Heart right ventricle (tissue), 16 donors: ENCODE data around the gene FUBP3. TPM values are rescaled to one million over a fixed set of nuclear protein-coding genes. Genes with fewer than 3 reads are reported as not detected.
A peak's percentile ranks its signal among the peaks of the same experiment; 100 is the strongest.

ENCODE experiments used
- ATAC-seq, 8 donors: fragments of 200-7000 bp; cut with Tn5 transposase; one replicate each; pipeline ENCODE4 v1.9.1; 2020; ENCODE audit warnings: mild to moderate bottlenecking in 8 of 8, moderate library complexity in 8 of 8, moderate number of reproducible peaks in 1 of 8
- DNase-seq, 2 donors: peaks; one replicate each; pipeline ENCODE4 v3.0.0-alpha.2; 2020
- H3K27ac ChIP-seq, 10 donors: fragments of 200-600 bp; sonication (generic) in 2 of 10; one replicate each; pipeline versions ENCODE4 v1.5.0 to v1.8.0; 2020 to 2022; ENCODE audit warnings: mild to moderate bottlenecking in 3 of 10
- H3K27me3 ChIP-seq, 7 donors: fragments of 200-600 bp; one replicate each; pipeline ENCODE4 v1.8.0; 2021 to 2022; ENCODE audit warnings: mild to moderate bottlenecking in 2 of 7
- H3K36me3 ChIP-seq, 9 donors: fragments of 200-600 bp; sonication (generic) in 1 of 9; one replicate each; pipeline versions ENCODE4 v1.5.0 to v1.8.0; 2020 to 2022; ENCODE audit warnings: mild to moderate bottlenecking in 2 of 9
- H3K4me1 ChIP-seq, 9 donors: fragments of 200-600 bp; sonication (generic) in 1 of 9; one replicate each; pipeline versions ENCODE4 v1.5.0 to v1.8.0; 2020 to 2022; ENCODE audit warnings: mild to moderate bottlenecking in 4 of 9
- H3K4me3 ChIP-seq, 10 donors: fragments of 200-600 bp; sonication (generic) in 2 of 10; one replicate each; pipeline versions ENCODE4 v1.5.0 to v1.8.0; 2020 to 2022; ENCODE audit warnings: mild to moderate bottlenecking in 7 of 10, moderate library complexity in 2 of 10
- H3K9me3 ChIP-seq, 11 donors: fragments of 200-600 bp in 10 of 11; sonication (generic) in 2 of 11; one replicate each; pipeline versions ENCODE4 v1.5.0 to v1.8.0; 2013 to 2022; ENCODE audit warnings: mild to moderate bottlenecking in 2 of 11, control low read depth in 1 of 11, moderate library complexity in 1 of 11
- CTCF ChIP-seq, 9 donors: fragments of 200-600 bp; sonication (generic) in 2 of 9; IDR thresholded peaks; one replicate each; pipeline versions ENCODE4 v1.5.0 to v1.8.0; 2021 to 2022; ENCODE audit warnings: antibody characterized with exemption in 9 of 9, mild to moderate bottlenecking in 5 of 9, moderate library complexity in 1 of 9
- WGBS, 2 donors: extraction: QIAGEN DNeasy Blood & Tissue Kit; methylation state at CpG; one replicate each; pipeline ENCODE4 v1.1.7; 2013; ENCODE audit warnings: inconsistent platforms in 1 of 2; 5-methylcytosine and 5-hydroxymethylcytosine counted together
- intact Hi-C, 10 donors: fragments of 100-400 bp; cut with DNase I; formaldehyde crosslinking; loops; one replicate each; pipeline versions ENCODE4 v1.11.1 to v1.14.2; 2022
- polyA plus RNA-seq, 2 donors: library from polyadenylated mRNA; stranded (reverse); fragments of 200-250 nt; gene quantifications; one replicate each; pipeline ENCODE4 v1.2.3, GENCODE V29; 2013
- total RNA-seq, 10 donors: library from RNA; stranded (reverse); fragmentation: NEBNext Ultra II Directional in 3 of 10; extraction: Animal tissue kit (Norgen Biotek cat#: 25700) in 3 of 10; gene quantifications; one replicate each; pipeline versions ENCODE4 v1.2.1 to v1.2.4, GENCODE V29; 2021 to 2023
- donor health status: Arrhythmogenic right ventricular cardiomyopathy.
- donor health status: ischemic (EF 13 %, LVEDD 7.1; RV severe dilation, severe dysfunction).
- donor health status: healthy with polysubstance abuse.
- donor health status: DM: no; HTN: yes; CAD: no.
- donor health status: DM: no; HTN: no; CAD: no.
- donor health status: ischemic (EF 25% LVEDD 6.9; RV normal size, moderate dysfunction).
- donor health status: ischemic (EF 25% LVEDD 5.7; RV mildly dilated, moderate dysfunction).
- donor health status: healthy.
- donor health status: DM: yes; HTN: yes; CAD: no.
- donor health status: Ischemic cardiomyopathy.
- donor health status: ischemic (EF 35%, LVEDD 5.7; RV mildly dilated, moderate dysfunction).
- donor health status: nonischemic (EF 11% LVEDD 7.7; RV severe dilation, severe dysfunction).
- donor health status: DM: yes; HTN: yes; CAD: no.
- donor health status: PGD.
- donor health status: ischemic (EF 29% LVEDD 5.4; RV normal size, mild dysfunction).
- donor health status: nonischemic (EF 23%, LVEDD 6.1; RV moderate dilation, normal function).

The FUBP3 gene
- total and polyA plus RNA-seq, 12 donors = 16.8 to 40.3 (median 26.9) TPM

GRCh38 chr9:130659699-130660248 lies 80.4 kb downstream of the FUBP3 start:
- Histone ChIP-seq H3K27ac (no peak overlapping the region), H3K4me3 (peak overlapping the region in 6 of 10 donors; percentile 5 to 53 (median 42)), H3K9me3 (no peaks in the 10 kb centered on the region), H3K4me1 (peaks cover 18 to 53% (median 48%) of the 10 kb centered on the region in 9 donors), H3K36me3 (no peaks in the 10 kb centered on the region), H3K27me3 (peaks cover 68 to 100% (median 95%) of the 10 kb centered on the region in 7 donors)
- DNase-seq = no peak
- intact Hi-C loops = no loop called here
- 1 to 2% methylated on average over 55 to 58 of the region's 58 CpGs for WGBS, 2 donors
- ATAC-seq = no peak
- TF ChIP-seq CTCF (IDR thresholded peaks at IDR 0.05) = no peak

- no peak for ATAC-seq
- Histone ChIP-seq H3K9me3 (no peaks in the 10 kb centered on the region), H3K4me1 (peaks cover 18 to 59% (median 53%) of the 10 kb centered on the region in 9 donors), H3K27me3 (peaks cover 72 to 100% (median 99%) of the 10 kb centered on the region in 7 donors), H3K36me3 (no peaks in the 10 kb centered on the region), H3K4me3 (peak overlapping the region; percentile 27 to 53 (median 36)), H3K27ac (no peak overlapping the region)
- intact Hi-C loops = no loop called here
- no peak for TF ChIP-seq CTCF (IDR thresholded peaks at IDR 0.05)
- no peak for DNase-seq
- 1 to 2% methylated on average over 22 to 33 of the region's 33 CpGs for WGBS, 2 donors
These were observed 80.9 kb downstream of the FUBP3 start for GRCh38 chr9:130660326-130660682.

- intact Hi-C loops = no loop called here
- Histone ChIP-seq H3K9me3 (no peaks in the 10 kb centered on the region), H3K4me3 (peak overlapping the region; percentile 27 to 53 (median 36)), H3K36me3 (no peaks in the 10 kb centered on the region), H3K27ac (no peak overlapping the region), H3K4me1 (peaks cover 18 to 64% (median 59%) of the 10 kb centered on the region in 9 donors), H3K27me3 (peaks cover 76 to 100% (median 99%) of the 10 kb centered on the region in 7 donors)
- no peak for DNase-seq
- TF ChIP-seq CTCF (IDR thresholded peaks at IDR 0.05) = no peak
- ATAC-seq = peak in 1 of 8 donors; percentile 16
- 0 to 1% methylated on average over 82 of the region's 82 CpGs for WGBS, 2 donors
These were observed 81.5 kb downstream of the FUBP3 start for GRCh38 chr9:130660683-130661450.

- Histone ChIP-seq H3K4me3 (peak overlapping the region in 8 of 10 donors; percentile 27 to 53 (median 38)), H3K27ac (no peak overlapping the region), H3K4me1 (peaks cover 24 to 71% (median 66%) of the 10 kb centered on the region in 9 donors), H3K9me3 (no peaks in the 10 kb centered on the region), H3K27me3 (peaks cover 79 to 100% (median 100%) of the 10 kb centered on the region in 7 donors), H3K36me3 (no peaks in the 10 kb centered on the region)
- intact Hi-C loops = no loop called here
- TF ChIP-seq CTCF (IDR thresholded peaks at IDR 0.05) = no peak
- DNase-seq (no peak), ATAC-seq (no peak)
- 3% methylated on average over 47 of the region's 47 CpGs for WGBS, 2 donors
These were observed 82.2 kb downstream of the FUBP3 start for GRCh38 chr9:130661451-130662098.
